AML-193 (cell line): Measurements from ENCODE around the gene KMT5B.
A peak's percentile ranks its signal among the peaks of the same experiment; 100 is the strongest.

Source experiments
- DNase-seq, 2 experiments: peaks; one replicate each; lab custom pipeline; 2025; lab: John Stamatoyannopoulos, UW

The KMT5B gene

GRCh38 chr11:68215524-68216170 is 2.6 kb upstream of the KMT5B start:
- DNase-seq = no peak

- DNase-seq = no peak
Observed at GRCh38 chr11:68215087-68215445, 2.0 kb upstream of the KMT5B start.

- no peak for DNase-seq
Observed at GRCh38 chr11:68214173-68215086, 1.3 kb upstream of the KMT5B start.

- DNase-seq = peak; percentile 64 to 79
Observed at GRCh38 chr11:68213555-68214172, 568 bp upstream of the KMT5B start.

GRCh38 chr11:68212421-68213134 is 518 bp downstream of the KMT5B start:
- DNase-seq = peak; percentile 46 to 64

GRCh38 chr11:68211546-68211945 is 1.6 kb downstream of the KMT5B start:
- no peak for DNase-seq

GRCh38 chr11:68206211-68206610 is 6.9 kb downstream of the KMT5B start:
- DNase-seq = peak; percentile 70 to 80

- no peak for DNase-seq
Observed at GRCh38 chr11:68204402-68204801, 8.7 kb downstream of the KMT5B start.

- no peak for DNase-seq
Observed at GRCh38 chr11:68202165-68202564, 10.9 kb downstream of the KMT5B start.

GRCh38 chr11:68201492-68201891 is 11.6 kb downstream of the KMT5B start:
- DNase-seq = no peak

- DNase-seq = no peak
Observed at GRCh38 chr11:68200639-68201038, 12.5 kb downstream of the KMT5B start.

GRCh38 chr11:68199295-68199987 is 13.7 kb downstream of the KMT5B start:
- DNase-seq = no peak

- DNase-seq = no peak
Observed at GRCh38 chr11:68196219-68196618, 16.9 kb downstream of the KMT5B start.

- DNase-seq = no peak
Observed at GRCh38 chr11:68194675-68195294, 18.3 kb downstream of the KMT5B start.

- no peak for DNase-seq
Observed at GRCh38 chr11:68193018-68193417, 20.1 kb downstream of the KMT5B start.

GRCh38 chr11:68191661-68192579 is 21.2 kb downstream of the KMT5B start:
- DNase-seq = no peak

GRCh38 chr11:68189888-68190287 is 23.2 kb downstream of the KMT5B start:
- DNase-seq = no peak

GRCh38 chr11:68189082-68189481 is 24.0 kb downstream of the KMT5B start:
- DNase-seq = no peak

- no peak for DNase-seq
Observed at GRCh38 chr11:68186061-68186460, 27.0 kb downstream of the KMT5B start.
